A549 (cell line): ENCODE results near the gene C1QTNF9.

ENCODE experiments used
- BHLHE40 ChIP-seq: IDR thresholded peaks from 2 replicates; pipeline ENCODE4 v1.6.1; 2012; ENCODE audit warnings: low read depth, low read length, inconsistent platforms
- CBX2 ChIP-seq: fragments of 200-600 bp; sonication (generic); IDR thresholded peaks from 2 replicates; pipeline ENCODE4 v1.6.1; 2016; ENCODE audit warnings: low read depth, mild to moderate bottlenecking, borderline replicate concordance
- CHD2 ChIP-seq: fragments of 150-350 bp; IDR thresholded peaks from 2 replicates; pipeline ENCODE4 v1.6.1; 2014; ENCODE audit warnings: low read length; ENCODE audit not compliant: partially characterized antibody
- CHD4 ChIP-seq: fragments of 200-600 bp; sonication (generic); IDR thresholded peaks from 2 replicates; pipeline ENCODE4 v1.6.1; 2016; ENCODE audit warnings: antibody characterized with exemption, mild to moderate bottlenecking, borderline replicate concordance
- CTCF ChIP-seq: fragments of >200 bp; sonication (Bioruptor Twin); formaldehyde crosslinking; IDR thresholded peaks from 3 replicates; pipeline ENCODE4 v1.5.1; 2016
- EHMT2 ChIP-seq: fragments of 200-600 bp; sonication (generic); IDR thresholded peaks from 2 replicates; pipeline ENCODE4 v1.6.1; 2016; ENCODE audit warnings: antibody characterized with exemption, low read depth, mild to moderate bottlenecking, moderate library complexity
- EP300 ChIP-seq, 2 experiments: fragments of >200 bp; sonication (Bioruptor Twin); formaldehyde crosslinking; IDR thresholded peaks; 2 replicates in 1 of 2; 3 replicates in 1 of 2; pipeline ENCODE4 v1.6.1; 2016 to 2017
- GATA3 ChIP-seq: IDR thresholded peaks from 2 replicates; pipeline ENCODE4 v1.6.1; 2012; ENCODE audit warnings: borderline replicate concordance
- POLR2A ChIP-seq: IDR thresholded peaks from 2 replicates; pipeline ENCODE4 v1.6.1; 2012; ENCODE audit warnings: mild to moderate bottlenecking, low read length
- SMC3 ChIP-seq: fragments of >200 bp; sonication (Bioruptor Twin); formaldehyde crosslinking; IDR thresholded peaks from 3 replicates; pipeline ENCODE4 v1.6.1; 2018; ENCODE audit warnings: inconsistent platforms
- TP53 ChIP-seq: fragments of 250-450 bp; sonication (Bioruptor Pico); IDR thresholded peaks from 2 replicates; pipeline ENCODE4 v1.5.0; 2021; ENCODE audit warnings: mild to moderate bottlenecking, moderate library complexity
- TF ChIP-seq, protein P1 (sequence below): IDR thresholded peaks from 2 replicates; pipeline ENCODE4 v1.6.1; 2012

- TF ChIP-seq CTCF (no peak), TP53 (CRISPR knock-in tag) (no peak), POLR2A (no peak), CHD4 (no peak), CHD2 (no peak), BHLHE40 (no peak), EHMT2 (no peak), SMC3 (no peak), GATA3 (no peak), CBX2 (no peak), EP300 (IDR thresholded peaks at IDR 0.05) (no peak)
- TF ChIP-seq, protein P1, sequence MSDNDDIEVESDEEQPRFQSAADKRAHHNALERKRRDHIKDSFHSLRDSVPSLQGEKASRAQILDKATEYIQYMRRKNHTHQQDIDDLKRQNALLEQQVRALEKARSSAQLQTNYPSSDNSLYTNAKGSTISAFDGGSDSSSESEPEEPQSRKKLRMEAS, result no peak
Measured at GRCh38 chr13:24361113-24361512, 51.7 kb downstream of the C1QTNF9 start.
